Keratinocyte (primary cell): Measurements from ENCODE around the gene KCTD8. TPM values are rescaled to one million over a fixed set of nuclear protein-coding genes. Genes with fewer than 3 reads are reported as not detected.

Source experiments
- DNase-seq: peaks from one replicate; pipeline ENCODE4 v3.0.0-alpha.2; 2011; ENCODE audit warnings: low read depth, missing footprints, low spot score
- FAIRE-seq: peaks from 2 replicates; lab custom pipeline; 2011; peaks lifted over from hg19 to GRCh38; lab: Jason Lieb, UNC
- H2AFZ ChIP-seq: 2 replicates; pipeline ENCODE4 v1.6.0; 2012; ENCODE audit warnings: low read length, control low read depth, inconsistent platforms; ENCODE audit not compliant: control insufficient read depth
- H3K27ac ChIP-seq: 2 replicates; pipeline ENCODE4 v1.5.1; 2011; ENCODE audit warnings: low read length; ENCODE audit not compliant: control insufficient read depth, insufficient read depth
- H3K27me3 ChIP-seq: 3 replicates; pipeline ENCODE4 v1.6.0; 2011; ENCODE audit warnings: low read length; ENCODE audit not compliant: control insufficient read depth, insufficient read depth; ENCODE audit errors: extremely low read depth
- H3K36me3 ChIP-seq, 2 experiments: 2 replicates in 1 of 2; 3 replicates in 1 of 2; pipeline ENCODE4 v1.5.1; 2011; ENCODE audit warnings: low read length in 2 of 2, mild to moderate bottlenecking in 1 of 2; ENCODE audit not compliant: control insufficient read depth in 2 of 2, insufficient read depth in 2 of 2; ENCODE audit errors: extremely low read depth in 1 of 2
- H3K4me1 ChIP-seq: 3 replicates; pipeline ENCODE4 v1.5.1; 2011; ENCODE audit warnings: low read length; ENCODE audit not compliant: control insufficient read depth, insufficient read depth; ENCODE audit errors: extremely low read depth
- H3K4me2 ChIP-seq: 3 replicates; pipeline ENCODE4 v1.6.0; 2011; ENCODE audit warnings: low read depth, low read length; ENCODE audit not compliant: control insufficient read depth, insufficient read depth; ENCODE audit errors: extremely low read depth
- H3K4me3 ChIP-seq, 3 experiments: fragments of 200-600 bp in 1 of 3; sonication (generic) in 1 of 3; 2 replicates in 2 of 3; 3 replicates in 1 of 3; pipeline ENCODE4 v1.5.1; 2011 to 2016; ENCODE audit warnings: low read length in 3 of 3, mild to moderate bottlenecking in 3 of 3, control low read depth in 2 of 3, inconsistent platforms in 1 of 3, low read depth in 1 of 3, mixed read lengths in 1 of 3, mixed run types in 1 of 3, moderate library complexity in 1 of 3; ENCODE audit not compliant: control insufficient read depth in 2 of 3, insufficient read depth in 2 of 3; ENCODE audit errors: extremely low read depth in 1 of 3
- H3K79me2 ChIP-seq: 2 replicates; pipeline ENCODE4 v1.6.0; 2012; ENCODE audit warnings: low read length; ENCODE audit not compliant: control insufficient read depth, insufficient read depth
- H3K9ac ChIP-seq: 3 replicates; pipeline ENCODE4 v1.6.0; 2011; ENCODE audit warnings: low read length; ENCODE audit not compliant: control insufficient read depth, insufficient read depth; ENCODE audit errors: extremely low read depth
- H3K9me1 ChIP-seq: 3 replicates; pipeline ENCODE4 v1.6.0; 2011; ENCODE audit warnings: low read length; ENCODE audit not compliant: control insufficient read depth, insufficient read depth; ENCODE audit errors: extremely low read depth
- H3K9me3 ChIP-seq: 2 replicates; pipeline ENCODE4 v1.5.1; 2012; ENCODE audit warnings: low read depth, low read length; ENCODE audit not compliant: control insufficient read depth
- H4K20me1 ChIP-seq: 3 replicates; pipeline ENCODE4 v1.6.0; 2011; ENCODE audit warnings: low read length; ENCODE audit not compliant: control insufficient read depth, insufficient read depth; ENCODE audit errors: extremely low read depth
- EZH2 ChIP-seq: IDR thresholded peaks from one replicate; pipeline ENCODE4 v1.6.1; 2012; ENCODE audit warnings: inconsistent platforms, mild to moderate bottlenecking, low read length, moderate library complexity
- dilution Hi-C: fragments of 300-500 bp; cut with MboI; formaldehyde crosslinking; loops from one replicate; pipeline ENCODE4 v1.7.0; 2020; ENCODE audit warnings: low sequenced_read_pairs; ENCODE audit not compliant: extremely low pct_ligation_motif_present
- polyA plus RNA-seq, 5 experiments: library from polyadenylated mRNA; depleted of rRNA in 3 of 5; stranded (reverse) in 3 of 5; stranded (forward) in 1 of 5; unstranded in 1 of 5; fragments of >200 nt; gene quantifications; 1 replicate in 1 of 5; 2 replicates in 3 of 5; 3 replicates in 1 of 5; pipeline versions ENCODE4 v1.2.1 to v1.2.3, GENCODE V29; 2011 to 2012; ENCODE audit warnings: missing spikeins in 2 of 5, low read depth in 1 of 5, low replicate concordance in 1 of 5
- TF ChIP-seq, protein P1 (sequence below), 3 experiments: IDR thresholded peaks in 1 of 3; conservative IDR thresholded peaks in 1 of 3; optimal IDR thresholded peaks in 1 of 3; 2 replicates in 2 of 3; 3 replicates in 1 of 3; pipeline versions ENCODE3 to v1.5.1; 2011; ENCODE audit warnings: low read length in 3 of 3, mild to moderate bottlenecking in 3 of 3, moderate library complexity in 2 of 3, control low read depth in 1 of 3, inconsistent platforms in 1 of 3; ENCODE audit not compliant: insufficient read depth in 2 of 3; ENCODE audit errors: extremely low read depth in 1 of 3

KCTD8 gene
- polyA plus RNA-seq, 1 donor (not counting 4 experiments of a cell fraction or from before 2014, with no cell fraction given), result 0.97 TPM

GRCh38 chr4:44145868-44146267 is 302.7 kb downstream of the KCTD8 start:
- dilution Hi-C loops, result no loop called here
- peak overlapping the region; percentile 54 for H3K4me2 ChIP-seq
- TF ChIP-seq, protein P1, sequence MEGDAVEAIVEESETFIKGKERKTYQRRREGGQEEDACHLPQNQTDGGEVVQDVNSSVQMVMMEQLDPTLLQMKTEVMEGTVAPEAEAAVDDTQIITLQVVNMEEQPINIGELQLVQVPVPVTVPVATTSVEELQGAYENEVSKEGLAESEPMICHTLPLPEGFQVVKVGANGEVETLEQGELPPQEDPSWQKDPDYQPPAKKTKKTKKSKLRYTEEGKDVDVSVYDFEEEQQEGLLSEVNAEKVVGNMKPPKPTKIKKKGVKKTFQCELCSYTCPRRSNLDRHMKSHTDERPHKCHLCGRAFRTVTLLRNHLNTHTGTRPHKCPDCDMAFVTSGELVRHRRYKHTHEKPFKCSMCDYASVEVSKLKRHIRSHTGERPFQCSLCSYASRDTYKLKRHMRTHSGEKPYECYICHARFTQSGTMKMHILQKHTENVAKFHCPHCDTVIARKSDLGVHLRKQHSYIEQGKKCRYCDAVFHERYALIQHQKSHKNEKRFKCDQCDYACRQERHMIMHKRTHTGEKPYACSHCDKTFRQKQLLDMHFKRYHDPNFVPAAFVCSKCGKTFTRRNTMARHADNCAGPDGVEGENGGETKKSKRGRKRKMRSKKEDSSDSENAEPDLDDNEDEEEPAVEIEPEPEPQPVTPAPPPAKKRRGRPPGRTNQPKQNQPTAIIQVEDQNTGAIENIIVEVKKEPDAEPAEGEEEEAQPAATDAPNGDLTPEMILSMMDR (optimal IDR thresholded peaks at IDR 0.05 in 1 of 3, IDR thresholded peaks at IDR 0.05 in 1 of 3, conservative IDR thresholded peaks at IDR 0.05 in 1 of 3; ENCODE audit: extremely low read depth in 1 of 3, insufficient read depth in 2 of 3, low read length in 3 of 3), result no peak
- no peak for TF ChIP-seq EZH2
- no peaks in the 10 kb centered on the region for H4K20me1 ChIP-seq
- no peaks in the 10 kb centered on the region for H3K27me3 ChIP-seq
- DNase-seq, result peak; percentile 41
- H3K79me2 ChIP-seq, result no peaks in the 10 kb centered on the region
- FAIRE-seq, result peak; percentile 59
- no peaks in the 10 kb centered on the region for H3K9me1 ChIP-seq
- H3K9ac ChIP-seq, result no peak overlapping the region
- H3K9me3 ChIP-seq, result peaks cover 3% of the 10 kb centered on the region
- H2AFZ ChIP-seq, result no peak overlapping the region
- H3K36me3 ChIP-seq, result no peaks in the 10 kb centered on the region
- H3K27ac ChIP-seq, result peak overlapping the region; percentile 78
- H3K4me3 ChIP-seq, result peak overlapping the region in 1 of 3 experiments; percentile 18
- H3K4me1 ChIP-seq, result peaks cover 47% of the 10 kb centered on the region

DNA sequence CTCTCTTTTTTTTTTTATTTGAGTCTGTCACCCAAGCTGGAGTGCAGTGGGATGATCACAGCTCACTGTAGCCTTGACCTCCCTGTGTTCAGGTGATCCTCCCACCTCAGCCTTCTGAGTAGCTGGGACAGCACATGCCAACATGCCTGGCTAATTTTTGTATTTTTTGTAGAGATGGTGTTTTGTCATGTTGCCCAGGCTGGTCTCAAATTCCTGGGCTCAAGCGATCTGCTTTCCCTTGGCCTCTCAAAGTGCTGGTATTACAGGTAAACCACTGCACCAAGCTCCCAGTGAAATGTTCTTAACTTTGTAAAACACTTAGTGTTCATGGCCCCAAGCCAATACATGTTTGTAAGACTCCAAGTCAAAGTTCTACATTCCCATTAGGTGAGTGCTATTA is 316.1 kb downstream of the KCTD8 start:
- H3K4me1 ChIP-seq, result no peaks in the 10 kb centered on the region
- no peaks in the 10 kb centered on the region for H3K27me3 ChIP-seq
- no peak overlapping the region for H3K9ac ChIP-seq
- dilution Hi-C loops, result no loop called here
- DNase-seq (no peak), FAIRE-seq (no peak)
- H3K9me3 ChIP-seq, result no peaks in the 10 kb centered on the region
- H3K4me3 ChIP-seq, result no peak overlapping the region
- H3K4me2 ChIP-seq, result no peak overlapping the region
- no peak overlapping the region for H3K27ac ChIP-seq
- TF ChIP-seq, protein P1 (optimal IDR thresholded peaks at IDR 0.05 in 1 of 3, IDR thresholded peaks at IDR 0.05 in 1 of 3, conservative IDR thresholded peaks at IDR 0.05 in 1 of 3; ENCODE audit: extremely low read depth in 1 of 3, insufficient read depth in 2 of 3, low read length in 3 of 3), result no peak
- TF ChIP-seq EZH2, result no peak
- H3K36me3 ChIP-seq, result no peaks in the 10 kb centered on the region
- no peaks in the 10 kb centered on the region for H4K20me1 ChIP-seq
- no peak overlapping the region for H2AFZ ChIP-seq
- H3K79me2 ChIP-seq, result no peaks in the 10 kb centered on the region
- no peaks in the 10 kb centered on the region for H3K9me1 ChIP-seq

Other genes starting within 250 kb of the KCTD8 start
- gene YIPF7, start 202.8 kb upstream of the KCTD8 start, polyA plus RNA-seq, result 0.06 TPM in 1 of 3 replicates, not detected in the others
- gene GUF1, start 229.6 kb upstream of the KCTD8 start, polyA plus RNA-seq, result 11.9 to 24.3 TPM (median 16.8 TPM) in 3 replicates